HG03280 (cell line): ENCODE measurements around the gene CTSZ.

Experiments used
- ATAC-seq: cut with Tn5 transposase; IDR thresholded peaks from one replicate; pipeline ENCODE4 v1.9.1; 2021; ENCODE audit warnings: mild to moderate bottlenecking, moderate library complexity; ENCODE audit not compliant: unreplicated experiment

CTSZ gene

DNA sequence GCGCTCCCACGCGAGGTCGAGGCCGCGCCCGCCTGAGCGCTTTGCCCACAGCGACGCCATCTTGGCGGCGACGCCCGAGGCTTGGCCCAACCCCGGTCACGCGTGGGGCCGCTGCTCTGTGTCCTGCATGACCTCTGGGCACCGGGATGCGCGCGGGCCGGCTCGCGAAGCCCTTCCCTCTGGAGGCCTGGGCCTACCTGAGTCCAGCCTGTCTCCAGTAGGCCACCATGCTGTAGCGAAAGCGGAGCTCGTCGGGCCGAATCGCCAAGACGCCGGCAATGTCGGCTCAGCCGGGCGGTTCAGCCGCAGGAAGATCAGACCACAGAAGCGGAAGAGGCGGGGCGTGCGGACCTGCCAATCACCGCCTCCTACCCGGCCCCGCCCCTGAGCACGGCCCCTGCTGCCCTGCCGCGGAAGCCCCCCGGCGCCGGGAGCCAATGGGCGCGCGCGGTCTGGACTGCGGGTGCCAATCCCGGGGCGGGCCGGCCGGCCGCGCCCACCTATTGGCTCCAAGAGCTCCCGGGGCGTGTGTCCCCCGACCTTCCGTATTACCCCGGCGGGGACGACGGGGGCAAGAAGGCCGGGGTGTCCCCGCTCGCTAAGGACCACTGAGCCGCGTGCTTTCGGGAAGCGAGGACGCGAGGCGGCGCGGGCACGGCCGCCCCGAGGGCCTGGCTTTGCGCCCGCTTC is 25.1 kb upstream of the CTSZ start, which contains the start of gene ATP5F1E:
Gene ATP5F1E (minus strand): TSS at position 313 of the 690 bp plus-strand sequence. CDS start 84 bp downstream, at position 229.
- peak; percentile 96 for ATAC-seq

DNA sequence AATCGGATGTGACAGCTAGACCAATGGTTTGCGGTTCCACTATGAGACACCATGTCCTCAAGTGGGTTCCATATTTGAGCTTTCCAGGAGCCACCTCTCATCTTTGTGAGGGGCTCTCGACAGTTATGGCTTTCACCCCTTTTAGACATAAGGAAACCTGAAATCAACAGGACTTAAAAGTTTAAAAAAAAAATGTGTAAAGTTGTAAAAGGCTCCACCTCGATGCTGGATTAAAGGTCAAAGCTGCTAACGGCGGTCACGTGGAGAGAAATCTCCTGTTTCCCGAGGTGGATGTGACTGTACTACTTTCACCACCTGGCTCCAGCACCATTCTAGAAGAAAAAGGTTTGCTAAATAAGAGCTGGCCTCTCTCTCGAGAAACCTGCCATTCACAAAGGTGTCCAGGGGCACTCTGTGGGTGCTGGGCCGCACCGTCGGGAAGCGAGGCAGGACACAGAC is 24.5 kb upstream of the CTSZ start:
- ATAC-seq = no peak

DNA sequence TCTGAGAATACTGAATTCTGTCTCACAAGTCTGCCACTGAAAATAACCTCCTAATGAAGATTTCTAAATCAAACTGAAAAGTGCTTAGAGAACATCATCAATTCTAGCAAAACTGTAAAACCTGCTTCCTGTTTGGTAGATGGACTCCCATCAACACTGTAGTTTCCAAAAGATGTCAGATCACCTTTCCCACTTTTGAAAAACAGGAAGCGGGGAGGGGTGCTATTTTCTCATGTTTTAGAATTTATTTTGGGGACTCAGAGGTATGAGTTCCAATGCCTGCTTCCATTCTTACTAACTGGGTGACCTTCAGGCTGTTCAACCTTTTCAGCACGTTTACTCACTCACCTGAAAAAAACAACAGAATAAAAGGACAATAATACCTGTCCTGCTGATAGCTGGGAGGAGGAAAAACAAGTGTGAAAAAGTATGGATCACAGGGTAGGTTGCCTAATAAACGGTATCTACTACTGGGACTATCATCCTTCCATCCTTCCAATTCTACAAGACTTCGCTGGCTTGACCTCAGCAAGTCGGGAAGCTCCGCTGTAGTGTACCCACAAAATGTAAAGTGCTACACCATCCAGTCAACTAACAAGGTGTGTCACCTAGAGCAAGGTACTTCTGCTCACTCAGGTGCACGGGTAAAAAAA is 24.0 kb upstream of the CTSZ start:
- no peak for ATAC-seq

DNA sequence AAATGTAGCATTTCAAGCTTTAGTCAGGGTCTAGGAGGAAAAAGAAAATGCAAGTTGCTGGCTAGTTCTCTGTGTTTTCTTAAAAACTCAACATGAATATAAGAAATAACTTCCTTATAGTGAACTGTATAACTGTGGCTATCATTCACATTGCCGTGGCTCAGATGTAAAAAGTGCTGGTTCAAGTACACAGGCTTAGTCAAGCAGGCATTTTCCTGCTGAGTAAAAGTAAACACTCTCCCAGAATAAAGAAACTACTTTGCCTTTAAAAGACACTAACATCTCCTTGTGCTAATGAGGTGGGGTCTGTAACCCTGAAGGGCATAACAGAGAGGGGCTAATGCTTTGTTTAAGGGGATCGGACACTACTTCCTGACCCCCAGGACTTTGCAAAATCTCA is 21.8 kb upstream of the CTSZ start:
- ATAC-seq = no peak

DNA sequence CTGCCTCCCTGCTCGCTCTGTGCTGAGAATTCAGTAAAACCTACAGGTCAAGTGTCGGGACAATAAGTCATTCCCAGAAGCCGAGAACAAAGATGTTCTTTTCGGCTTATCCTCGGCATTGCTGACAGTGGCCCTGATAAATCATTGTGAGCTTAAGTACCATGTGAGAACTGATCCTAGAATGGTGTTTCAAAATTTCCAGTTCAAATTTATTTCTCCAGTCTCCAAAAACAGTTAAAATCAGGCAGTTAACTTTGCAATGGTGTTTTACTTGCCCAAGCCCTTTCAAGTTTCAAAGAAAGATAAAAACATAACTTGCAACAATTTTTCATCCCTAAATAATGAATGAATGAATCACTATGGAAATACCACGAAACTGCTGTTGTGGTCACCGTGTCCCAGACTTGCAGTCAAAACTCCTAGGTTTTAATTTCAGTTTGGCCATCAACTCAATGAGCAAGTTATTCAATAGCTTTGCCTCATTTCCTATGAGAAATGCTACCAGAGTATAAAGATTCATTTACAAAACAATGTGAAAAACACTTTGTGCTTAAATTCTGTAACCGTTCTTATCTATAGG is 20.8 kb upstream of the CTSZ start:
- ATAC-seq = no peak

DNA sequence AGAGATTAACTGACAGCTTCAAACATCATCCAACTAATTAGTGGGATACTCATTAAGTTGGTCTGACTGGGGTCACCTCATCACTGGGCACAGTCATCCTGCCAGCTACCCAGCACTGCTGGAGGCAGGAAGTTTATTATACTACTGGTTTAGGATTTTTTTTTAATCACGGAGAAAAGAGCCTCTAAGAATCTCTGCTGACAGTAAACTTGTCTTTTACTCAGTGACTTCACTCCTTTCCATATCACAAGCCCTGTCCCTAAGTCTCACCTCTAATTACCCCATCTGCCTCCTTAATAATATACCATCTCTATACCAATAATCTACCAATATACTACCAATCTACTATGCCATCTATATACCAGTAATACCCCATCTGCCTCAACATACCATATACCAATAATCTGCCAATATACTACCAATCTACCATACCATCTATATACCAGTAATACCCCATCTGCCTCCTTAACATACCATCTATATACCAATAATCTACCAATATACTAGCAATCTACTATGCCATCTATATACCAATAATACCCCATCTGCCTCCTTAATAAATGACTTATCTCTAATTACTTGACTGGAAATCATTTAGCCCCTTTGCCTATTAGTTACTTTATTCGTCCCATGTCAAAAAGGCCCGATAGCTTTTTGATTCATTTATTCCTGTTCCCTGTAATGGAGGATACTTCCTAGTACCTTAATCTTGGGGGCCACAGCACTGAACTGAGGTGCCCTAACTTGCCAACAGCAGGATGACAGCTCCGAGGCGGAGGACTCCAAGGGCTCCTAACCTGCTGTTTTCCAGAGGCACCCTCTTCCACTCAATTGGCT is 20.1 kb upstream of the CTSZ start:
- no peak for ATAC-seq

DNA sequence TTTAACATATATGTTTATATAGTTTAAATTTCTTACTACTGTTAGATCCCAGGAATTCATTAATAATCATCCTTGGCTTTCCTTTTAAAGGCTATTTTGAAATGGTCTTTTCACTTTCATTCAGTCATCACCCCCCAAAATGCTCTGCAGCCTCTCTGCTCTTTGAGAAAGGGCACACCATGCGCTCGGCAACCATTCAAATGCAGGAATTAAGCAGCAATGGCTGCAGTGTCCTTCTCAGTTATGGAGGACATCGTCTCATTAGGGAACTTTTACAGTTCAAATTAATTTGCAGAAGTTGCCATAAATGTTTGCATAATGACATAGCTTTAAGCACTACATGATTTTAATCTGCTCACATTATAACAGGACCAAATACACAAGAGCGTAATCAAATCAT is 18.5 kb upstream of the CTSZ start:
- no peak for ATAC-seq

DNA sequence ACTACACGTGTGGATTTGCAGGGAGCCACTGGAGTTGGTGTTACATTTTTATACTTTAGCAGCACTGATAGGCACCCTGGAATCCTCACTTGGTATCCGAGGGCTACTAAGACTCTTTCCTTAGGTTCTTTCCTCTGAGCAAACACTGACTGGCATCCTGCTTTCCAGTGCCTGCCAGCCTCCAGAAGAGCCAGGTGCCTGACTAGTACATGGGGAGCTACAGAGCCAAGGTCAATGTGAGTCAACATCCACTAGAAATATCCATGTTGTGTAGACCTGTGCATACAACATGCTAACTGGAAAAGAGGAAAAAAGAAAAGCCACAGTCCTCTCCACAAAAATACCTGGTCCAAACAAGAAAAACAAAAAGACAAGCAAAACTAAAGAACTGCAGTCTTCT is 18.0 kb upstream of the CTSZ start:
- ATAC-seq = no peak

DNA sequence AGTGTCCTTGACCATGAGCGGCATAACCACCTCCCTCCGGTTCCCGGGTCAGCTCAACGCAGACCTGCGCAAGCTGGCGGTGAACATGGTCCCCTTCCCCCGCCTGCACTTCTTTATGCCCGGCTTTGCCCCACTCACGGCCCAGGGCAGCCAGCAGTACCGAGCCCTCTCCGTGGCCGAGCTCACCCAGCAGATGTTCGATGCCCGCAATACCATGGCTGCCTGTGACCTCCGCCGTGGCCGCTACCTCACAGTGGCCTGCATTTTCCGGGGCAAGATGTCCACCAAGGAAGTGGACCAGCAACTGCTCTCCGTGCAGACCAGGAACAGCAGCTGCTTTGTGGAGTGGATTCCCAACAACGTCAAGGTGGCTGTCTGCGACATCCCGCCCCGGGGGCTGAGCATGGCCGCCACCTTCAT is 17.1 kb upstream of the CTSZ start:
- no peak for ATAC-seq

DNA sequence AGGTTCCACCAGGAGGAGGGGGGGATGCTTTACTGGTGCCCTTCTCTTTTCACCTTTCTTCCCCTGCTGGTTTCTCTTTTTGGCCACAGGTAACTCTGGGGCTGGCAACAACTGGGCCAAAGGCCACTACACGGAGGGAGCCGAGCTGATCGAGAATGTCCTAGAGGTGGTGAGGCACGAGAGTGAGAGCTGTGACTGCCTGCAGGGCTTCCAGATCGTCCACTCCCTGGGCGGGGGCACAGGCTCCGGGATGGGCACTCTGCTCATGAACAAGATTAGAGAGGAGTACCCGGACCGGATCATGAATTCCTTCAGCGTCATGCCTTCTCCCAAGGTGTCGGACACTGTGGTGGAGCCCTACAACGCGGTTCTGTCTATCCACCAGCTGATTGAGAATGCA is 16.6 kb upstream of the CTSZ start:
- no peak for ATAC-seq

DNA sequence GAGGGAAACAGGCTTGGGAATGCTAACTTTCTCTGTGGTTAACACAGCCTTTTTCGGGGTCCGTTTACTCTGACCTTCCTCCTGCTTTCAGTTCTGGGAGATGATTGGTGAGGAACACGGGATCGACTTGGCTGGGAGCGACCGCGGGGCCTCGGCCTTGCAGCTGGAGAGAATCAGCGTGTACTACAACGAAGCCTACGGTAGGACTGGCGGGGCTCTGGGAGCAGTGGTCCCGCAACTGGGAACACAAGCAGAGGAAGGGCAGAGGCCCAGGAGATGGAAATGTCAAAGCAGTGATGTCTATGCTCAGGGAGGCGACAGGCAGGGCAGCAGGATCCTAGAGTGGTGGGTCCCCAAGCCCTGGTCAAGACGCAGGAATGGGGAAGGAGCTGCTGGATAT is 15.7 kb upstream of the CTSZ start:
- ATAC-seq = no peak

DNA sequence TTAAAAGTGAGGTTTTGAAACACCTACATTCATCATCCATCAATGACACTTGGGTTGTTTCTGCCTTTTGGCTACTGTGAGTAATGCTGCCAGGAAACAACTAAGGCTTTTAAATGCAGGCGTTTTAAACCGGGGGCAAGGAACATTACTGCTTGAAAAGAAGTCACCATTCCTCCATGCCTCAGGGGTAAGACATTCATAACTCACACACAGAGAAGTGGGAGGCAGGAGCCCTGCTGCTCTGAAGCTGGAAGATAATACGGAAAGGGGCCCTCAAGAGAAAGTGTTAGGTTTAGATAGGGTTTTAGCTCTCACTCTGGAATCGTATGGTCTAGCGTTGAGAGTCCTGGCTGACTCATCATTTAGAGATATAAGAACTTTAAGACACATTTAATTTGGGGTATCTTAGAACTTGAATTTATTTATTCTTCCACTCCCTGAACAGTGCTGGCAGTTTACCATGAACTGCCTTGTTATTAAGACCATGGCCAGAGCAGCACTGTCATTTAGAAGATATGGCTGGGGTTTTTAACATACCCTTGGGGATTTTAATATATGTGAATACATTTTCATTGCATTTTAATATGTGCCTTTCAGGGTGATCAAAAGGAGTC is 14.0 kb upstream of the CTSZ start:
- no peak for ATAC-seq

DNA sequence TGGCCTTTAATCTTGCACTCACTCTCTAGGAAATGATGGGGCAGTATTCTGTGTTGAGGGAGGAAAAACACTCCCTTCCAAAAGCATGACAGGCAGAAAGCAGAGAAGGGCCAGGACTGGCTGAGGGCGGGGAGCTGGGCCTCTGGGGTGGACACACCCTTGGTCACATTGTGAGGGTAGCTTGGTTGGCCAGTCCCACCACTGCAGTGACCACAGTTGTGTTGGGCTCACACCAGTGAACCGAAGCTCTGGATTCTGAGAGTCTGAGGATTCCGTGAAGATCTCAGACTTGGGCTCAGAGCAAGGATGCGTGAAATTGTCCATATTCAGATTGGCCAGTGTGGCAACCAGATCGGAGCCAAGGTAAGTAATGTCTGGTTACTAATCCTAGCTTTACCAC is 12.2 kb upstream of the CTSZ start, which contains the start of gene TUBB1:
Gene TUBB1 (plus strand): TSS at position 213 of the 400 bp plus-strand sequence. CDS start 94 bp downstream, at position 307.
- no peak for ATAC-seq

DNA sequence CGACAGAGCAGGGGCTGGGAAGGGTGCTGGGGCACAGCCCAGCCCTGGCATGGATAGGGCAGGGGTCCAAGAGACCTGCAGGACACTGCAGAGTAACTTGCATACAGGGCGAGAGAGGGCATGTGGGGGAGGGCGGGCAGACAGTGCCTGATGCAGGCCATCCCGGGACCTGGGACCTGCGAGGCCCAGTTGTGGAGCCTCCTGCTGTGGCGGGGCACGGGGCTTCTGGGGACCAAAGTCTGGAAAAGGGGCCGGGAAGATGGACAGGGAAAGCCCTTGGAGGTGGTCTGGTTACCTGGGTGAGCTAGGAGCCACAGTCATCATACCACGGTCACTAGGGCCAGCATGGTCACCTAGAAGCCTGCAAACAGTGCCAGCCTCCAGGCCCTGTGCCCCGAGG is 11.8 kb upstream of the CTSZ start:
- ATAC-seq = no peak

DNA sequence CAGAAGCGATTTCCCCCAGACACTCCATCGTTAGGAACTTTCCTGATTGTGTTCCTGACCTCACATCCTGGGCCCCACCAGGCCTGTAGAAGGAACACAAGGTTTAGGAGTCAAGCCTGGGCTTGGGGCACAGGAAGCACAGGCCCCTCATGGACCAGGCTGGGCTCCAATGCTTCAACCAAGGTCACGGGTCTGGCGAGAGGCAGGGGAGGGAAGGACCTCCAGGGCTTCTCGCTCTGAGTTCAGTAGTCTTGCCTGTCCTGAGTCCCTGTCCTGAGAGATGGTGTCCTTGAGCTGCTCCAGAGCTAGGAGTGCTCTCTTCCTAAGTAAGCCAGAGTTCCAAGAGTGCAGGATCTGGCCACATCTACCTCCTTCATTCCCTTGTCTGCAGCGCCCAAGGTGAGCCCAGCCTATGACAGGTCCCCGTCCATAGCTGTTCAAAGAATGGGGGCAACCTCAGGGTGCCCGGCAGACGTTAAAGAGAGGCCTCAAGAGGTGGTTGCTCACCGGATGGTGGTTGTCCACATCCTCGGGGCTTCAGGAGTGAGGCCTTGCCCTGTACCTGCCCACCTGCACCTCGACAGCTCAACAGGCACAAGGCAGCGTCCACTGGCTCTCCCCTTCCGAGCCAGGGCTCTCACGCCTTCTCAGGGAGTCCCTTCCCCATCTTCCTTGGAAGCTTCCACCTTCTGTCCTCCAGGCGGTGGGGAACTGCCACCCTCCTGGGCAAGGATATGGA is 10.6 kb upstream of the CTSZ start:
- ATAC-seq = no peak

DNA sequence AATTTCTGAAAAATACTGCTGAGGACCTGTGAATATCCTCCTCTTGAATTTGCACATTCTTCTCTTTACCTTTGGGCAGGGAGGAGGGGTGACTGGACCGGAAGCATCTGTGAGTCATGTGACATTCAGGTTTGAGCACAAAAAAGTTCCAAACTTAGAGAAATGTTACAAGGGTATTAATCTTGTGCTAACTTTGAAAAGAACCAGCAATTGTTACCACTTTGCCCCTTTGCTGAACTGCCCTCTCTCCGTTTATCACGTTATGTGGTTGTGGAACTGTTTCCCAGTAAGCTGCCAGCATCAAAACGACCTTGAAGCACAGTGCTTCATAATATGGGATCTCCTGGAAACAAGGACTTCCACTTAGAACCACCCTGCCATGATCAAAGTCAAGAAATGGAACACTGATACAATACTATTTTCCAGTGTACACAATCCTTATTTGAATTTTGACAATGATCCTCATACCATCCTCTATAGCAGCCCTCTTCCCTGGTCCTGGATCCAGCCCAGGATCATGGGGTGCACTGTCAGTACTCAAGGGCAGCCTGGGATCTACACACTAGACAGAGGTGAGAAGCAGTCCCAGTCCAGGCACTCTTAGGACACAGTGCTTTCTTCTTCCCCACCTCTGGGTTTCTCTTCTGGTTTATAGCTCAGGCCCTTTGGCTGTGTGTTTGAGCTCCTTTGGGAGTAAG is 9.9 kb upstream of the CTSZ start:
- ATAC-seq = no peak

DNA sequence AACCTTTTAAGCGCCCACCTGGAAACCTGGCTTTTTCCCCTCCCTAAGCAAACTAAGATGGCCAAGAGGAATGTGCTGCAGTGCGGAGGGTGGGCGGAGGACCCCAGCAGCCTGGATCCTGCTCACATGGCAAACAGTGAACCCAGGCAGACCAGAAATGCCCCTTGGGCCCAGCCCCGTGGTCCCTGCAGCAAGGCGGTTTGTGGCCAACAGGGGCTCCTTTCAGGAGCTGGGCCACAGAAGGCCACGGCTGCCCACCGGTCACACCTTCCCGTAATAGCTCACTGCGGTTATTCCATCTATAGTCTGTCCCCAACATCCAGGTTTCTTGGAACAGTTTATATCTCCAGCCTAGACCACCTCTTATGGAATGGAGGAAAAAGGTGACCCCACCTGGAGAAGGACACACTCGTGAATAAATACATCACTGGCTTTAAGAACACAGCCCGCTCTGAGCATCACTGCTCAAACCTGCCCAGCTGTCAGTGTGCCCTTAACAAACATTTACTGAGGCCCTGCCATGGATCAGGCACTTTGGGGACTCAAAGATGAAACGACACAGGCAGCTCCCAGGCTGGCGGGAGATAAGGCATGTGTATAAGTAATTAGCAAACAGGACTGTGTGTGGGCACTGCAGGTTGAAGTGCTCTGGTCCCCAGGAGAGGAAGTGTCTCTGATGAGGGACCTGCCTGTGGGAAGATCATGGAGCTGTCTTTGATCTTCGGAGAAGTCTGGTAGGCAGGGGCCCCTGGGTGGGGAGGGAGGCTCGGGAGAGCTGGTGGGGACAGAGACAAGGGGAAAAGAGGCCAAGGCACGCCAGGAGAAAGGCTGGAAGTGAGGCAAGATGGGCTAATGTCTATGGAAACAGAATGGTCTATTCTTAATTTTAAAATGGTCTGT is 9.0 kb upstream of the CTSZ start:
- ATAC-seq = no peak

DNA sequence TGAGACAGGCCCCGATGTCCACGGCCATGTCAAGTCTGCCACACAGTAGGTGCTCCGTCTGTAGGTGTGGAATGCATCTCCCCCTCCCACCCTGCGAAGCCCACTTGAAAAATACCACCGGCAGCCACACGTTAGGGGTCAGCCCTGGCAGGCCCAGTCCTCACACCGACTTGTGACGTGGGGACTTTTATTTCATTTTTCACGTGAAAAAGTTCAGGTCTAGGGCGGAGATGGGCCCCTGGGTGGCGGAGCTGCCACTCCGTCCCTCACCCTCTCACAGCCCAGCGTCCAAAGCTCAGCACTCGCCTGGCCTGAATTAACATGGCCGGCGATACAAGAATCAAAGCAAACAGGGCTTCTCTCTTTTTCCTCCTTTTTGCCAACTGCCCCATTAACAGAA is 8.4 kb upstream of the CTSZ start:
- no peak for ATAC-seq
